ENCODE measurements around the gene NCKAP5.

NCKAP5 gene

DNA sequence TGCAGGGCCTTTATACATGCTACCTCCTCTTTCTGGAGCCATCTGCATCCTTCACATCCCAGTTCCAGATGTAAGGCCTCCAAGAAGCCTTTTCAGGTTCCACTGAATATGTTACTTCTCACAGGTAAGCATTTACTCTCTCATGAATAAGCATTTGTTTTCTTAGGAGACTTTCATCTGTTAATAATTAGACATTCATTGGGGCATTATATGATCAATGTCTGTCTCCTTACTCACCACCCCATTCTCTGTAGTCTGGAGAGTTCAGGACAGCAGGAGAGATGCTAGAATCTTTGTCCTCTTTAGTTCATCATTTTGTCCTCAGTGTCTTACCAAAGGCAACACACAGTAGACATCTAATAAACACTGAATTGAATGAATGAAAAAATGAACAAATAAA lies 185.7 kb downstream of the NCKAP5 start:
- DNase-seq (ENCODE audit: low read depth, low spot score), result no peak

DNA sequence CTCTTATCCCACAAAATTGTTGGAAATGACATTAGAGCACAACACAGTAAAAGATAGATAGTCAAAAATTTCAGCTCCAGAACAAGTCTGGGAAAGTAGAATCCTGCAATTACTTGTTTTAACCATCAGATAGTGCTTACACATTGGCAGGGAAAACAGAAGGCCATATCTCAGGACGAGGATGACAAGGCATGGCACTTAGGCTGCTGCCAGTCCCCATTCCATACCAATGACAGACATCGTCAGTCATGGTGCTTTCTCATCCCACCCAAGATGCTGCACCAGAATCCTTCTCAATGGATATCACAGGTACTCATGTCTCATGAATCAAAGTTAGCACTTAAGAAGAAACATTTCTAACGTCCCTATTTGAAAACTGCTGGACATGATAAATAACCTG lies 187.3 kb downstream of the NCKAP5 start:
- DNase-seq (ENCODE audit: low read depth, low spot score), result no peak

DNA sequence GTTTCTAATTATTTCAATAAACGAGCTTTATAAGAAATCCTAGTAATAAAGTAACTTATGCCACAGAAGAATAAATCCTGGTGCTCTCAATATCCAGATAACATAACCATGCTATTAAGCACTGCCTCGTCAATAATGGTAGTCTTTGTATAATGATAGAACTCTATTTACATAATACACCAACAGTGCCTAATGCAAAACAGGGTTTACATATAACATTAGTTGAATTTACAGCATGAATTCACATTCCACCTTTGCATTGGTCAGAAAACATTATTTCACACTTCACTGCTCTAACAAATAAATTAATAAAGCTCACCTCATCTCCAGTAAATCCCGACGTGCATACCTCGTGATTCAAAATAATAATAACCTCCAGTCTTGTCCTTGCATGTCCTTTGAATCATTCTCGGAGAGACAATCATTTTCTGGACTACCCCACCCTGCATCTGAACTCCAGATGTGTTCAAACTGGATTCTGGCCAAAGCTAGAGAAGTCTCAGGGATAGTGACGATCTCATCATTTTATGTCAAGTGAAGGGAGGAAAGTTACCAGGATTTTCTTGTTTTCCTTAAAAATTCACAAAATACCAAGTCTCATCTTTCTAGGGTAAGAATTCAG lies 189.2 kb downstream of the NCKAP5 start:
- no peak for DNase-seq (ENCODE audit: low read depth, low spot score)

DNA sequence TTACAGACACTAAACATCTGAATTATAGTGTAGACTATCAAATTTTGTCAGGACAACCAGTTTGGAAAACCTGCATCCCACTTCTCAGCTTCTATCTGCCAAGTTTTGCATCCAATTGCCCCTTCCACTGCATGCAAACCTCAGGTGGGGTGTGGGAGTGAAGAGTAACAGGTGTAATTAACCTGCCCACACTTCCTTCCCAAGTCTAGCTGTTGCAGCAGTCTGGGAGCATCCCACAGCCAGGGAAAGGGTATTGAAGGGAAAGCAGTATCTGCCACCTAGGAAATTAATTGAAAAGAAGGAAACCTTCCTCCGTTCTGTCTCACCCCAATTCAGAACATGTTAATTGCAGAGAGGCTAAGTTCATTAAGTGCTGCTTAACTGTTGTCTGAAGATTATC lies 189.9 kb downstream of the NCKAP5 start:
- DNase-seq (ENCODE audit: low read depth, low spot score), result no peak

DNA sequence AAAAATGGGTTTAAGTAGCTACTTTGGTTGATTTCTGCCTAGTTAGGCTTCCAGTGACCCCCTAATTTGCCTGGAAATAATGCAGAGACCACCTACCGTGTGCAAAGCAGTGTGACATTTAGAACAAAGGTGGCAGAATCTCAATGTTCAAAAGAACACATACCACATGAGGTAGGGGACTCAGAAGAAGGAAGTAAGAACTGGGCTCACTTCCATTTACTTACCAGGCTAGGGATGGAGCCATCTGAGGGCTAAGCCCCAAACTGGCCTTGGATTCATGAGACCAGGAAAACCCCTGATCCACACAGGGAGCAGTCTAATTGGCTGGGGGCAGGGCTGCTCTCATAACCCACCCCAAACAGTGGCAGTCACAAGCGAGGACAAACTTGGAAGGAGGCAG lies 190.7 kb downstream of the NCKAP5 start:
- DNase-seq (ENCODE audit: low read depth, low spot score), result no peak

DNA sequence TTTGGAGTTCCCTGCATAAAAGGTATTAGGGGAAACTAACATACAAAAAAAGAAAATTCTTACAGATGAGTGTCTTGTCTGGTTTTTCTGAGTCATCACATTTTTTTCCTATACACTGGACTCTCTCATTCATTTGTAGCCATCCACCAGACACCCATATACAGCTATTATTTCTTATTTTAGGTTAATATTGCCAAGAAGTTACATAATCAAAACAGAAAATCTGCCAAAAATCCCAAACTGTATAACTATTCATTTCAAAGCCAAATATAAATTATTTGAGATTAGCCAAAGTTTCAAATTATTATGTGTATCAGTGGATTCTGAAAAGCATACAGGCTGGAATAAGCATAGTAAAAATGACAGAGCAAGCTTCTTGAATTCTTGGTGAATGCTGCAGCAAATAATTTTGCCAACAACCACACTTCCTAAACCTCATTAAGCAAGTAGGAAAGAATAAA lies 191.2 kb downstream of the NCKAP5 start:
- DNase-seq (ENCODE audit: low read depth, low spot score), result no peak

DNA sequence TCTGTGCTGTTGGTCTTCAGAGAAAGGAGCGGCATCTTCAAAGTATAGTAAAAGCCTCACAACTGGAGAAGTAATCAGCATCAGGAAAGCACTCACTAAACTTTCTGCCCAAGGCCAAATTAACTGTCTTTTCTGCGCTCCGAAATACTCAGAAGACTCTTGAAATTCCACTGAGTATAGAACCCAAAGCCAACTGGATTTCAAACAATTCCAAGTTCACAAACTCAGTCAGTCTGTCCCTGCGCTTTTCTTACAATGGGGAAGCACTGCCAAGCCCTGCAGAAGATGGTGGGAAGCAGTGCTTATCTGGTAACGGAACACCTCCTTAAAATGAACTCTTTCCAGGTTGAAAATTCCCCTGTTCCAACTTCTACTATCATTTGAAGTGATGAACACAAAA lies 193.5 kb downstream of the NCKAP5 start:
- DNase-seq (ENCODE audit: low read depth, low spot score), result no peak

DNA sequence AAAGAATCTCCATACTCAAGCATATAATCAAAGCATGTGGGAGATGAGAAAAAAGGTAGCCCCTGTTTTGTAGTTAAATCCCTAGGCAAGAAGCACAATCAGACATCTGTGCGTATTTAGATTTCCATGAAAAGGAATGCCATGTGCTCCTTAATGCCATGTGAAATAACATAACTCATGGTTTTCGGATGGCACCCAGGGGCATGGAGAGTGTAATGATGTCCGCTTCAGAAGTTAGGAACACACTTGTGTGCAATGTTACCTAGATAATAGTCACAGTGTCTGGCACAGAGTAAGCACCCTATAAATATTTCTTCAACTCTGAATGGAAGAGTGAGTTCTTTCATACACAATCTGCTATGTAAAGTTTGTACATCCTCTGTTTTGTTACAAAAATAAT lies 197.0 kb downstream of the NCKAP5 start:
- DNase-seq (ENCODE audit: low read depth, low spot score), result no peak

DNA sequence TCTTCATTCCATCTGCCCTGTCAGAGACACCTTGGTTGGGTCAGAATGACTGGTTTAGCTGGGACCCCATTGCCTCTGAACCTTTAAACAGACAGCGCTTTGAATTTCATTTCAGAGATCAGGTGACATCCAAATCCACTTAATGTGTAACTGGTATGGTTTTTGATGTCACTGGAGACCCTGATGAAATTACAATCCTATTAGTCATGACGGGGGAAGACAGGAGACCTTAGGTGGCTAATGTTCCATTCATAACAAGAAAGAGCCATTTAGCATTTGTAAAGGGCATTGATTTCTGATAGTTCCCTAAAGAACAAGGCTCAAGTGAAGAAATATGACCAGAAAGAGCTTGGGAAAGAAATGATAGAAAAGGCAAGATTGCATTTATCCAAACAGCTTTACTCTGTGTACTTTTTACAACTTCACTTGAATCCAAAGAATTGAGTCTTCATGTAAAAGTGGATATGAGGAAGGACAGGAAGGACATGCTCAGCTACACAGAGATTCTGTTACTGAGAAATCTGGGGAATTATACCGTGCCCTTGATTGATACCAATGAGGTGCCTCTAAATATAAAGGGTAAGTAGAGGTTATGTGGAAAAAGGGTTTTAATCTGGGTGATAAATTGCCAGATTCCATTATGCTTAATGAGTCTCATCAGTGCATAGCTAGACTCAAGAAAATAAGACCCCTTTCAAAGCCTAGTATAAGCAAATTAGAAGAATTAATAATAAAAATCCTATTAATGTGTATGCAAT lies 198.2 kb downstream of the NCKAP5 start:
- no peak for DNase-seq (ENCODE audit: low read depth, low spot score)

DNA sequence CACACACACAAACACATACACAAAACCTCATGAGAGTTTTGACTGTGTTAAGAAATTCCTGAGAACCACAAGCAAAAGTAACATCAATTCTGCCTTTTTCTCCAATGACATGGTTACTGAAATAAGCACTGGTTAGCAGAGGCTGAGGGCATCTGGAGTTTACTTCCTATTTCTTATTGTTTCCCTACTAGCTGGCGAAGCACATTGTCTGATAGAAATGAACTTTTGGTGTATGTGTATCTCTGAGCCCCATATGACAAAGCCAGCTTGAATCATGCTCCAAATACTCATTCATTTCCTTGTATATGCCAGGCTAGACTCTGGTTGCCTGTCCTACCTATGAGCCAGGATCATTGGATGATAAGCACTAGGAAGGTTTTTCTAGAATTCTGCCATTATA lies 203.1 kb downstream of the NCKAP5 start:
- no peak for DNase-seq (ENCODE audit: low read depth, low spot score)

DNA sequence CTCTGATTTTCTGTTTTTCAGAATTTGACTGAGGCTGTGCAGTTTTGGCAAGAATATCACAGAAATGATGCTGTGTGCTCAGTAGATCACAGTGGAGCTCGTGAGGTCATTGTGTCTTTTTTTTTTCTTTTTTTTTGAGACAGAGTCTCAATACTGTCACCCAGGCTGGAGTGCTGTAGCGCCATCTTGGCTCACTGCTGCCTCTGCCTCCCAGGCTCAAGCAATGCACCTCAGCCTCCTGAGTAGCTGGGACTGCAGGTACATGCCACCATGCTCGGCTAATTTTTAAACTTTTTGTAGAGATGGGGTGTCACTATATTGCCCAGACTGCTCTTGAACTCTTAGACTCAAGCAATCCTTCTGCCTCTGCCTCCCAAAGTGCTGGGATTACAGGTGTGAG lies 203.6 kb downstream of the NCKAP5 start:
- DNase-seq (ENCODE audit: low read depth, low spot score), result no peak

DNA sequence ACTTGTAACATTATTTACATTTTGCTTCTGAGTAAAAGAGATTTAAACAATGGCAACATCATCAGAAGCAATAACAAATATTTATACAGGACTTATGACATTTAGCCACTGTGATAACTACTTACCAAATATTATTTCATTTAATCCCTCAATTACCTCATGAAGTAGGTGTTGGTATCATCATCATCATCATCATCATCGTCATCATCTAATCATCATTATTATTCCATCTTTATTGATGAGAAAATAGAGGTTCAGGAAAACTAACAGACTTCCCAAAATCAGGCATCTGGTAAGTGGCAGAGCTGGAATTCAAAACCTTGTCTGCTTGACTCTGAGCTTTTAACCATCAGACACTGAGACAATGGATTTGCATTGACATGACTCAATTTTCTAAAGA lies 204.4 kb downstream of the NCKAP5 start:
- DNase-seq (ENCODE audit: low read depth, low spot score), result no peak

DNA sequence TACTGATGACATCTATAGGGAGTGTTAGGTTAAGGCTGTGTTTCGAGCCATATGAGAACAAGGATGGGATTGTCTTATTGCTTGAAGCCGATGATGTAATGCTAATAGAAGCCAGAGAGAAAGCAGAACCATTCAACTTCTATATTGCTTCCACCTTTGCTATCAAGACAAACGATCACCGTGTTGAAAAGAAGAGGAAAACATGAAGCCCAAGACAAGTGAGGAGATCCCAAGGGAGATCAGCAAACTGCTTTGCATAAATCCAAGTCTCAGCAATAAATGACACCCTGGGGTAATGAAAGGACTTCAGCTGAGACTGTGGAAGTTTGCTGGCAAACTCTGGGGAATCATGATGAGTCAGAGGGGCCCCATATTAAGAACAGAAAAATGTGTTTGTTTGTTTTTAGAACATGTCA lies 206.2 kb downstream of the NCKAP5 start:
- DNase-seq (ENCODE audit: low read depth, low spot score), result no peak

DNA sequence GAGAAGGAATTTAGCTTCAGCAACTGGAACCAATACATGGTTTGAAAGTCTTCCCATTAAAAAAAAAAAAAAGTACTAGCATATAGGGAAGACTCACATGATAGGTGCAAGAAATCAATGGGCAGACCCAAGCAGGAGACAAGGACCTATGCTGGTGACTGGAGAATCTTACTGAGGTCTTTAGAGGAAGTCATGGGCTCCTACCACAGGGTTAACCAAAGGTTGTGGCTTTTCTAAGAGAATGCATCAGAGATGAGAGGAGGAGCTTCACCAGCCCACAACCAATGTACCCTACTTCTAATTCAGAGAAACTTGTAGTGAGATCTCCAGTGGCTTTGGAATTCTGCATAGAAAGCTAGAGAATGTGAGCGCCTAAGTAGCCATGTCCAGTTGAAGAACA lies 207.4 kb downstream of the NCKAP5 start:
- no peak for DNase-seq (ENCODE audit: low read depth, low spot score)

DNA sequence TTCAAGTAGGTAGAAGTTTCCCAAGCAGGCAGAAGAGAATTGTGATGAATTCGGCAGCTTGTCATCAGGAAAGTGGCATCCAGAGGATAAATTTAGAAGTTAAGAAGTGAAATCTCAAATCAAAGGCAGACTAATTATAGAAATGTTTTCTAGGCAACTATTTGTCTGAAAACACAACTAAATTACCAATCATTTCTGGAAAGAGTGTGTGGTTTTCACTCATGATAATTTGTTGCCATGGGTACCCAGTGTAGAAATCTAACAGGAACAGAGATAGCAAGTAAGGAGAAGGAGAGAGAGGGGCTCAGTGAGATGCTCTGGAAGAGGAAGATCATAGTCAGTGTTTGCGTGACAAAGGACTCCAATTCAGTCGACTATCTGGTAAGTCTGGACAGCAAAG lies 208.1 kb downstream of the NCKAP5 start:
- DNase-seq (ENCODE audit: low read depth, low spot score), result no peak

DNA sequence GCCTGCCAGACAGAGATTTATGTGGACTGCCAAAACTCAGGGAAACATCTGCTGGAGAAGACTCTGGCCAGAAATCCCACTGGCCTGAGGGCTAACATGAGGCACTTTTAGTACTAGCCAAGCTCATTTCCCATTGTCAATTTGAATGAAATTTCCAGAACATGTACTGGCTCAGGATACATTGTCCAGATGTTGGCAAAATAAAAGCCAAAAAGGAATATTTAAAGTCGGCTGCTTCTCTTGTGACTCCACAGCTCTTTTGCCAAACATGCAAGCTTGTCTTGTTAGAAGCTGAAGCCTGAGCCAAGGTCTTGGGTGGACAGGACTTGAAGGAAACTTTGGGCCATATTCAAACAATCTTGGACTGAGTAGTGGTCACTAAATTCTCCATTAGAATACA lies 215.5 kb downstream of the NCKAP5 start:
- no peak for DNase-seq (ENCODE audit: low read depth, low spot score)

DNA sequence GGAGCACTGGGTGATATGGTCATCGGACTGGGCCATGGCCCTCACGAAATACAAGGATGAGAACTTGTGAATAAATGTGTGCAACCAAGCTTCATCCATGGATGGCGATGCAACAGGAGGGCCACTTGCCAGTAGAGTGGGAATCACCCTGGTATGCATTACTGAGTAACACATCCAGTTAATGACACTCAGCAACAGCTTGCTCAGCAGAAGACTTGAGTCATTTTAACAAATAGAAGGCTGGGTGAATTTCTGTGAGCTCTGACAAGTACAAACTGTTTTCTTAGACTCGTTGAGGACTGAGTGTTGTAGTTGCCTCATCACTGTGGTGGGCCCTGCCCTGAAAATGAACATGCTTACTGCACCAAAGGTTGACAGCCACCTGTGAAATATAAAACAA lies 221.6 kb downstream of the NCKAP5 start:
- DNase-seq (ENCODE audit: low read depth, low spot score), result no peak

DNA sequence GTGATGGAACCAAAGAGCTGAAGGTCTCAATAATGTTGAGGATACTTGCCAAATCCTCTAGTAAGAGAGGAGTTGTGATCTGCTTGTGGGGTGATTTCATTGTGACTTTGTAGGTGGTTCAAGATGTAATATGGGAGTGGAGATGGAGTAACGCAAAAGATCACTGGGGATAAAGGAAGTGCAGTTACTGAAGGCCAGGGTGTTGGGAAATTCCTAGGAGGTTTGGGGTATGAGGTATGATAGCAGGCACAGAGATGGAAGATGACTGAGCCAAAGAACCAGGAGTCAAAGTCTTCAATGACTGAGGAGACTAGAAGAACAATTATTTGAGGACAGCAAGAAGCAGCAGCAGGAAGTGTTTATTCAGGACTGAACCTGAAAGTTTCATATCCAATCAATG lies 222.6 kb downstream of the NCKAP5 start:
- no peak for DNase-seq (ENCODE audit: low read depth, low spot score)

DNA sequence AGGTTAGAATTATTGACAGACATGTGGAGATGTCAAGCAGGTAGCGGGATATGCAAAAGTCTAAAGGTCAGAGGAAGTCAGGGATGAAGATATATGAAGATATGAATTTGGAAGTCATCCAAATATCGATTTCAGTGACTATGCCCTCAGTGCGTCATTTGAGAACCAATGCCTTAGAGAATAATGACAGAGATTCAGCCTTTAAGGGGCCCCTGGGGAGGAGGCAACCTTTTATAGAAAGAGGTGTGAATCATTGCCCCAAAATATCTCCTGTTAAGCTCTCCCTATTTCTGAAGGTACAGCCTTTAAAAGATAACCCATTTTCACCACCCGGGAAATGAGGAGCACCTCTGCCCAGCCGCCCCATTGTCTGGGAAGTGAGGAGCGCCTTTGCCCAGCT lies 223.4 kb downstream of the NCKAP5 start:
- DNase-seq (ENCODE audit: low read depth, low spot score), result no peak

DNA sequence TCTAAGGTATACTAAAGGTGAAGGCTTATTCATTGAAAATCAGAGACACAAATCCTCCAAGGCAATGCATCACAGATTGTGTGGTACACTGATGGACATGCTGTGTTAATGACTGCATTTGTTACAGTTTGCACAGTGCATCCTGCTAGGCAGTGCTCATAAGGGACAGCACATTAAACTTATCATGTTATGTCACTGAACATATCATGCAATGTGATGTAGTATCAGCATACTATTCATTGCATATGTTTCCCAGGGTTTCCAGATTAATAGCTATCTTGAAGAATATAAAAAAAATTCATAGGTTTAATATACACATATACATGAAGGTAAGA lies 225.3 kb downstream of the NCKAP5 start:
- DNase-seq (ENCODE audit: low read depth, low spot score), result no peak

DNA sequence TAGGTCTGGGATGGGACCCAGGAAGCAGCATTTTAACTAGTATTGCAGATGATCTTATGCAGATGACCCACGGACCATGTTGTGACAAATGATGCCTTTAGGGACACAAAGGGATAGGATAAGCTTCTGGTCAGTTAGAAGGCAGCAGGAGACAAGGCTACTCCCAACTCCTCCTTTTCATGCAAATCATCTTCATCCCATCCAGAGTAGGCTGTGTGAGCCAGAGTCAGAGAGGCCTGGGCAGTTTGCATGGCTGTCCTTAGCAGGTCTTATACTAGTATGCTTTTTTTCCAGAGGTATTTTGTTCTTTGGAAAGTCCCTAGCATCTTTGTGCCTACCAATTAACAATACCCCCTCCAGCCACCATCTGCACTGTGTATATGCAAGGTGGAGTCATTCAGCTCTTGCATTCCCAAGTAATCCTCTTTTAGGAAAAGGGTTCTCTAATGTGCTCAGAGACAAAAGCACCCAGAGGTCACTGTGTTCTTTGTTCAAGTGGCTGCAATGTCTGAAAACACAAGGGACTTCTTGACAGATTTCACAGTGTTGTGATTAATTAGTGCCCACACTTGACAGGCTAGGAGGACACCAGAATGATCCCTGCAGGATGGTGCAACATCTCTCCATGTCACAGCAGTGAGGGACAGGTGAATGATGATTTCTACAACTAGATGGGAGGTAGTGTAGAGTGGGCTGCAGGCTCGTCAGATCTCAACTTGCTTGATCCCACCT lies 225.8 kb downstream of the NCKAP5 start:
- DNase-seq (ENCODE audit: low read depth, low spot score), result no peak

DNA sequence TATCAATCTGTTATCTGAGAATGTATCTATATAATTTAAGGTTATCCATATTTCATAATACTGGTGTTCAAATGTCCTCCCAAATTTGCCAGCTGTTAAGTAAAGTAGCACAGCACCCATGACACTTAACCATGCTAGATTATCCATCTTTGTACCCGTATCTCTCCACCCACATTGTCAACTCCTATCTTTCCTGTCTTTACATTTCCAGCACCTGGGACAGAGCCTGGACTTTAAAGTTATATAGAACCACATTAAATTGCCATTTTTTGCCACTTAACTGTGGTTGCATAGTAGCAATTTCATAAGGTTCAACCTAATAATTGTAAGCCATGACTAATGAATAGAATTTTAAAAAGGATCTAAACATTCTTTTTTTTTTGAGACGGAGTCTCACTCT lies 226.7 kb downstream of the NCKAP5 start:
- no peak for DNase-seq (ENCODE audit: low read depth, low spot score)

DNA sequence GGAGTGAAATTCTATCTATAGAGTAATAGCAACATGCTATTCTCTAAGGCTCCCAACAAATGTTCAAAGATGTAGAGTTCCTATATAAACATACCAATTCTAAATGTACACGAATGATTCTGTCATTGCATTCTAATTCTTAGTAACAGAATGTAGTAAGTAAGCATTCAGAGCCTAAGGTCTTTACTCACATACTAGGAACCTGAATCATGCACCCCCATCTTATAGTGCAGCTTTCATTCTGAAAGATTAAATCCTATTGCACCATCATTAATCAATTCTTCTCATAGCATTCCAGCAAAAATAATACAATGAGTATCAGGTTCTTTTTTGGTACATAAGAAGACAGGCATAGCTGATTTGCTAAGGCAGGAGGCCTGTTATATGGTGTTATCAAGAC lies 230.0 kb downstream of the NCKAP5 start:
- no peak for DNase-seq (ENCODE audit: low read depth, low spot score)
